Activated T-helper 1 cell treated with Interleukin-2 at 50 U/mL for 16 hours (primary cell): ENCODE data around the gene LRRC25.
A peak's percentile ranks its signal among the peaks of the same experiment; 100 is the strongest.
"Not testable (repeated sequence)": the region's sequence is repeated elsewhere in the genome, so short reads cannot be mapped to it uniquely, and the experiment has no call there.

Experiments
- DNase-seq: peaks from one replicate; pipeline ENCODE4 v3.0.0-alpha.2; 2020; ENCODE audit warnings: low read depth

Gene LRRC25

GRCh38 chr19:18402455-18403248 is 5.2 kb upstream of the LRRC25 start:
- not testable (repeated sequence) for DNase-seq

- no peak for DNase-seq
Measured at GRCh38 chr19:18401580-18402112, 4.2 kb upstream of the LRRC25 start.

DNA sequence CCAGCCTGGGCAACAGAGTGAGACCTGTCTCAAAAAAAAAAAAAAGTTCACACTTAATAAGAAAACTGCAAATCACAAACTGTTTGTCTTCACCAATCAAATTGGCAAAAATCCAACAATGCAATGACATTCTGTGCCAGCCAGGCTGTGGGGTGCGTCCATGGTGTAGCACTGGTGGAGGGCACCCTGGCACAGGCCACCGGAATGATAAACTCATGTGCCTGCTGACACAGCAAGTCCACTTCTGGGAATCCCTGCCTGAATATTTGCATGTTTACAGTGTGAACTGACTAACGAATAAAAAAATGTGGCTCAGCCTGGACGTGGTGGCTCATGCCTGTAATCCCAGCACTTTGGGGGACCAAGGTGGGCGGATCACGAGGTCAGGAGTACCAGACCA is 1.6 kb upstream of the LRRC25 start:
- DNase-seq = no peak

- no peak for DNase-seq
Measured at GRCh38 chr19:18396471-18397241, 766 bp downstream of the LRRC25 start.

- no peak for DNase-seq
Measured at GRCh38 chr19:18393836-18394235, 3.6 kb downstream of the LRRC25 start.

DNA sequence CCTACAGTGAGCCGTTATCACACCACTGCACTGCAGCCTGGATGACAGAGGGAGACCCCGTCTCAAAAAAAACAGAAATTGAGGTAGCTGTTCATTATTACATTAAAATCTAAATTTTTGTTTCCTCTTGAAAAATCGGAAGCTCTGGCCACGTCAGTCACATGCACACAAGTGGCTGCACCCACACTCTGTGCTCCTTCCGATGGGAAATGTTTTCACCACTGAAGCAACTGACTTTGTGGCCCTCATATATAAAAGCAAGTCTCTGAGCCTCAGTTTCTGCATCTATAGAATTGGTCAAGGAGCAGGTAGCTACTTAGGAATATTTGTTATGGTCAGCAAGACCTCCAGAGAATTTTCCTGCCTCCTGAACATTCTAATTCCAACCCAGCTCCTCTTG is 4.5 kb downstream of the LRRC25 start:
- DNase-seq = no peak

DNA sequence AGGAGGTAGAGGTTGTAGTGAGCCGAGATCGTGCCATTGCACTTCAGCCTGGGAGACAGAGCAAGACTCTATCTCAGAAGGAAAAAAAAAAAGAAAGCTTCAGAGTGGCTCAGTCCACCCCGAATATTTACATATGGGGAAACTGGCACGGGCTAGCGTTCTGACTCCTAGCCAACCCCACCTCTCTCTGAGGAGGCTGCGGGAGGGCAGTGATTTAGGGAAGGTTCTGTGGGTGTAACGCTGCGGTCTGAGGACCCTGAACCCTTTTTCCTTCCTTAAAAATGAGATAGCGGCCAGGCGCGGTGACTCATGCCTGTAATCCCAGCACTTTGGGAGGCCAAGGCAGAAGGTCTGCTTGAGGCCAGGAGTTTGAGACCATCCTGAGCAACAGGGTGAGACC is 5.0 kb downstream of the LRRC25 start:
- DNase-seq = no peak

DNA sequence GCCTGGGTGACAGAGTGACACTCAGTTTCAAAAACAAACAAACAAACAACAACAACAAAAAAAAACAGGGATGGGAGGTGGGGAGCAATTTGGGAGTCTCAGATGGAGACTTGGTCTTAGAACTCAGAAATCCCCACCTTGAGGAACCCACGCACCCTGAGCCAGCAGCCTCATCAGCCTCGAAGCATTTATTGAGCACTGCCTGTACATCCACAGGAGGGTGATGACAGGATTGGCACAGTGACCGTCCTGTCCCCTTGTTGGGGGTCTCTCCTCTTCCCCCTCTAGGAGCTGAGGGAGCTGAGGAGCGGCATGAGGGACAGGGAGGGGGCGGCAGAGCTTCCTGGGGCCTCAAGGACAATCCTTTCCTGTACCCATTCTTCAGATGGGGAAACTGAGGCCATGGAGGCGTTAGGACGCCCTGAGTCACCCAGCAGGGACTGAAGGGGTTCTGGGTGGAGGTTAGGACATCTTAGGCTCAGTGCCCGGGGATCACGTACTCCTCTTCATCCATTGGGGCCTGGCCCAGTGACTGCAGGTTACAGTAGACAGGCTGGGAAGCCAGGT is 5.8 kb downstream of the LRRC25 start:
- no peak for DNase-seq

DNA sequence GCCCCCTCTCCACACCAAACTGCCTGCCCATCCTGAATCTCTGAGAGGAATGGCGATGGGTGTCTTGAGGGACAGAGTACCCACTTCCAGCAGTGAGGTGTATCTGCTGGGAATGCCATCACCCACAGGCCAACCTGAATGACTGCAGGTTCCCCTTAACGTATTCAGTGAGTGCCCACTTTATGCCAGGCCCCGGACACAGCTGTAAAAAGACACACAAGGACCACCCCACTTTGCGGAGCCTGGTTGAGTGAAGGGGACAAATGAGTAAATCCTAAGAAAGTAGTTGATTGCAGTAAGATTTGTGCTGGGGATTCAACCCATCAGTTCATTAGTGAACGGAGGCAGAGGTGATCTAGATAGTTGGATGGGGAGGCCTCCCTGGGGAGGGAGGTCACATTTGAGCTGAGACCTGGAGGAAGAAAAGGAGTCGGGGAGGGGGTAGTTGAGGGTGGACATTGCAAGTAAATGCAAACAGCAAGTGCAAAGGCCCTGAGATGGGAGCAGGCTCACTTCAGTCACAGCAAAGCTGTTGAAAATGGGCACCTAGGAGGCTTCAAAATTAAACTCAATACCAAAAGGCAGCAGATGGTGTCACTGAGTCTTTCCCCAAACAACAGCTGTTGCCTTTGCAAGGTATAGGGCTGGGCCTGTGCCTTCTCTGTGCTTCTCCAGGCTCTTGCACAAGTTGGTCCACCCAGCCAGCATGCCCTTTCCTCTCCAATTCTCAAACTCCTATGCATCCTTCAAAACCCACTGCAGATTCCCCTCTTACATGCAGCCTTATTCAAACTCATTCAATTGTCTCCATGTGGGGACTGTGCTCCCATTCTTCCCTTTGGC is 7.1 kb downstream of the LRRC25 start:
- DNase-seq = no peak

DNA sequence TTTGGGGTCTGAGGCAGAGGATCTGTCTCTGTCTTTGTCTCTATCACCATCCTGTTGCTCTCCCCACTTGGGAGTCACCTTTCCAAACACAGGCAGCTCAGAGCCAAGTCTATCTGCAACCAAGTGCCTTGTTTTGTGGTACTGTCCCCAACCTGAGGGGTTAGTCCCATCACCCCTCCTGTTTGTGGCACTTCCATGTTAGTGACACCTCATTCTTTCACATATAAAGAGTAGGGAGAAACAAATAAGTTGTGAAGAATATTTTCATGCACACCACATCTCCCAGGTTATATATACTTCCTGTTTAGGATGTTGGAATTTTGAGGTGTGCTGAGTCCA is 7.7 kb downstream of the LRRC25 start:
- no peak for DNase-seq

DNA sequence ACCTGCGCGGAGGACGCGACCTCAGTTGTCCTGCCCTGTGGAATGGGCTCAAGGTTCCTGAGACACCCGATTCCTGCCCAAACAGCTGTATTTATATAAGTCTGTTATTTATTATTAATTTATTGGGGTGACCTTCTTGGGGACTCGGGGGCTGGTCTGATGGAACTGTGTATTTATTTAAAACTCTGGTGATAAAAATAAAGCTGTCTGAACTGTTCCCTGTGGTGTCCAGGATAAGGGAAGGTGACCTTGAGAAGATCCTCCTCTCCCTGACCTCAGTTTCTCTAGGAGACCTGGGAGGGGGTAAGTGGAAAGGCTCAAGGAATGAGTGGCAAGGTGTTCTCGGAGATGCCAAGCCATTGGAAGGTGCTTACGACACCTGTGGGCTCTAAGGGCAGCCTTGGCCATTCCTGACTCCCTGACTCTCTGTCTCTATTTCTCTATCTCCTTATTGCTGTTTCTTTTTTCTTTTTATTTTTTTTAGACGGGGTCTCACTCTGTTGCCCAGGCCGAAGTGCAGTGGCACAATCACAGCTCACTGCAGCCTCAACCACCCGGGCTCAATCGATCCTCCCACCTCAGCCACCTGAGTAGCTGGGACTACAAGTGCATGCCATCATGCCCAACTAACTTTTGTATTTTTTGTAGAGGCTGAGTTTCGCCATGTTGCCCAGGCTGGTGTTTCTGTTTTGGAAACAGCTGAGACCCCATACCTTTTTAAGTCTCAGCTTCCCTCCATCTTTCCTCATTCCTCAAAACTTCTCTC is 8.3 kb downstream of the LRRC25 start:
- no peak for DNase-seq

GRCh38 chr19:18388100-18388959 is 9.1 kb downstream of the LRRC25 start:
- peak; percentile 69 for DNase-seq

- no peak for DNase-seq
Measured at GRCh38 chr19:18386543-18387271, 10.7 kb downstream of the LRRC25 start.

GRCh38 chr19:18385675-18386542 is 11.5 kb downstream of the LRRC25 start, which contains the start of gene GDF15:
Gene GDF15 (plus strand): TSS chr19:18386158. CDS start chr19:18386190, 32 bp downstream.
- DNase-seq = no peak

DNA sequence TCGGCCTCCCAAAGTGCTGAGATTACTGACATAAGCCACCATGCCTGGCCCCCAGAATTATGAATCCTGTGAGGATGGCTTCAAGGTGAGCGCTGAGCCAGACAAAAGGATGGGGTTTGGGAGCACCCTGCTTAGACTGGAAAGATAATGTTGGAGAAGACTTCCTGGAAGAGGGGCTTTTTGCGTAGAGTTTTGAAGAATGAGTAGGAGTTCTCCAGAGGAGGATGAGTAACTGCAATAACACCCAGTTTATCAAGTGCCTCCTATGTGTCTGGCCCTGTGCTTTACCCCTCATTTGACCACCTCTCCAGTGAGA is 12.1 kb downstream of the LRRC25 start:
- no peak for DNase-seq

DNA sequence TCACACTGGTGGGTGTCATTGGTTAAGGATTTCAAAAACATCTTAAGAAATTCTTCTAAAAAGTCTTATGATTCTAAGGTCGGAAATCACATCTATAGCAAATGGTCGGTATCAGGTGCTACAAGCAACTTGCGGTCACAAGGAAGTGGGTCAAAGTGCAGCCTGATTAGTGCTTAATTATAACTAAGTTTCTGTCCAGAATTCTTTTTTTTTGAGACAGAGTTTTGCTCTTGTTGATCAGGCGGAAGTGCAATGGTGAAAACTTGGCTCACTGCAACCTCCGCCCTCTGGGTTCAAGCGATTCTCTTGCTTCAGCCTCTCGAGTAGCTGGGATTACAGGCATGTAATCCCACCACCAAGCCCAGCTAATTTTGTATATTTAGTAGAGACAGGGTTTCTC is 12.6 kb downstream of the LRRC25 start:
- DNase-seq = no peak

DNA sequence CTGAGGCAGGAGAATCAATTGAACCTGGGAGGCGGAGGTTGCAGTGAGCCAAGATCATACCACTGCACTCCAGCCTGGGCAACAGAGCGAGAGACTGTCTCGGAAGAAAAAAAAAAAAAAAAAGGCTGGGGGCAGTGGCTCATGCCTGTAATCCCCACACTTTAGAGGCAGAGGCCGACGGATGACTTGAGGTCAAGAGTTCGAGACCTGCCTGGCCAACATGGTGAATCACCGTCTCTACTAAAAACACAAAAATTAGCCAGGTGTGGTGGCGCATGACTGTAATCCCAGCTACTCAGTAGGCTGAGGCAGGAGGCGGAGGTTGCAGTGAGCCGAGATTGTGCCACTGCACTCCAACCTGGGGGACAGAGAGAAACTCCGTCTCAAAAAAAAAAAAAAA is 13.8 kb downstream of the LRRC25 start:
- not testable (repeated sequence) for DNase-seq

DNA sequence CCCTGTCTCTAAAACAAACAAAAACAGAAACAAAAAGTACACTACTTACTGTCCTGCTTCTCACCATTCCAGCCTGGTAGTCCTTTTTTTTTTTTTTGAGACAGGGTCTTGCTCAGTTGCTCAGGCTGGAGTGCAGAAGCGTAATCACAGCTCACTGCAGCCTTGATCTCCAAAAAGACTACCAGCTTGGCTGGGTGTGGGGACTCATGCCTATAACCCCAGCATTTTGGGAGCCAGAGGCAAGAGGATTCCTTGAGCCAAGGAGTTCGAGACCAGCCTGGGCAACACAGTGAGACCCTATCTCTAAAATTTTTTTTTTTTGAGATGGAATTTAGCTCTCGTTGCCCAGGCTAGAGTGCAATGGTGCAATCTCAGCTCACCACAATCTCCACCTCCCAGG is 16.6 kb downstream of the LRRC25 start:
- no peak for DNase-seq
